Mesothelial cell of epicardium (in vitro differentiated cells): ENCODE data around the gene MRFAP1. TPM values are rescaled to one million over a fixed set of nuclear protein-coding genes. Genes with fewer than 3 reads are reported as not detected.

ENCODE experiments used
- DNase-seq, 2 experiments: peaks; one replicate each; pipeline ENCODE4 v3.0.0; 2021; ENCODE audit warnings: low spot score in 2 of 2; ENCODE audit not compliant: unreplicated experiment in 2 of 2
- H3K27ac Mint-ChIP-seq: 2 replicates; pipeline ENCODE4 v1.8.0; 2021; ENCODE audit warnings: mixed read lengths
- H3K27me3 Mint-ChIP-seq: 2 replicates; pipeline ENCODE4 v1.8.0; 2021; ENCODE audit warnings: low read depth, mixed read lengths
- H3K36me3 Mint-ChIP-seq: 2 replicates; pipeline ENCODE4 v1.8.0; 2021; ENCODE audit warnings: mixed read lengths
- H3K4me1 Mint-ChIP-seq: 2 replicates; pipeline ENCODE4 v1.8.0; 2021; ENCODE audit warnings: mixed read lengths
- H3K4me3 Mint-ChIP-seq: 2 replicates; pipeline ENCODE4 v1.8.0; 2021; ENCODE audit warnings: mild to moderate bottlenecking, moderate library complexity, mixed read lengths
- H3K9me3 Mint-ChIP-seq: 2 replicates; pipeline ENCODE4 v1.8.0; 2021; ENCODE audit warnings: mixed read lengths
- CTCF ChIP-seq: fragments of 200-600 bp; sonication (generic); IDR thresholded peaks from one replicate; pipeline ENCODE4 v1.5.0; 2021; ENCODE audit warnings: antibody characterized with exemption; ENCODE audit not compliant: unreplicated experiment
- total RNA-seq: library from RNA; stranded (reverse); gene quantifications from 3 replicates; pipeline ENCODE4 v1.2.1, GENCODE V29; 2021

The MRFAP1 gene
- total RNA-seq, 1 donor from 2014 or later: 242 TPM

- H3K4me1 Mint-ChIP-seq: peaks cover 49% of the 10 kb centered on the region
- H3K27me3 Mint-ChIP-seq: no peaks in the 10 kb centered on the region
- H3K4me3 Mint-ChIP-seq: peak overlapping the region; percentile 17
- H3K36me3 Mint-ChIP-seq: peaks cover 5% of the 10 kb centered on the region
- no peak for TF ChIP-seq CTCF
- peak overlapping the region; percentile 98 for H3K27ac Mint-ChIP-seq
- H3K9me3 Mint-ChIP-seq: peaks cover 3% of the 10 kb centered on the region
- no peak for DNase-seq
These were observed 49.0 kb downstream of the MRFAP1 start for GRCh38 chr4:6689506-6689960.

Other genes starting within 250 kb of the MRFAP1 start
- gene PPP2R2C, start 168.1 kb upstream of the MRFAP1 start, total RNA-seq: 4.1 to 5.8 TPM (median 5.2 TPM) in 3 replicates
- gene MAN2B2, start 65.5 kb upstream of the MRFAP1 start, total RNA-seq: 23.2 to 24.6 TPM (median 24.0 TPM) in 3 replicates
- gene S100P, start 53.2 kb downstream of the MRFAP1 start, total RNA-seq: 1.1 to 4.6 TPM (median 3.4 TPM) in 3 replicates
- gene MRFAP1L1, start 69.2 kb downstream of the MRFAP1 start, total RNA-seq: 66.9 to 68.8 TPM (median 67.9 TPM) in 3 replicates
- 17.0 to 18.1 TPM (median 18.0 TPM) in 3 replicates for gene BLOC1S4, start 75.5 kb downstream of the MRFAP1 start, total RNA-seq
- gene KIAA0232, start 142.0 kb downstream of the MRFAP1 start, total RNA-seq: 36.5 to 39.6 TPM (median 37.8 TPM) in 3 replicates